ENCODE results near the gene ZNF674. TPM values are rescaled to one million over a fixed set of nuclear protein-coding genes. Genes with fewer than 3 reads are reported as not detected.

Gene ZNF674
- total and polyA plus RNA-seq, 4 donors, result 1.5 to 7.9 (median 3.7) TPM

- 2 to 30% methylated on average over 35 of the region's 35 CpGs for WGBS, 2 donors
- intact Hi-C loops (cut with DNase I), result loop anchor here (5.0 to 10.0 kb wide), 3 partner anchors 61 to 111 kb away; no protein-coding TSS in a partner anchor
- Histone ChIP-seq H3K36me3 (ENCODE audit: control insufficient read depth in 1 of 2, insufficient read depth in 2 of 2, low read length in 1 of 2) (no peaks in the 10 kb centered on the region), H3K27ac (ENCODE audit: low read depth in 1 of 2, low read length in 2 of 2) (peak within 1 kb of the TSS in 1 of 2 donors; percentile 82), H3K4me1 (ENCODE audit: control insufficient read depth in 1 of 2, insufficient read depth in 2 of 2, low read length in 2 of 2) (peaks cover 0 to 2% of the 10 kb centered on the region in 2 donors), H3K4me3 (ENCODE audit: low read length in 2 of 2) (peak within 1 kb of the TSS; percentile 1 to 15), H3K27me3 (ENCODE audit: control insufficient read depth in 1 of 2, insufficient read depth in 2 of 2, low read length in 1 of 2) (no peaks in the 10 kb centered on the region), H3K9me3 (ENCODE audit: control insufficient read depth, low read length) (no peaks in the 10 kb centered on the region)
- peak; percentile 79 to 87 for DNase-seq
- peak; percentile 83 for ATAC-seq (ENCODE audit: low FRiP score)
These were observed 28.2 kb upstream of the ZNF674 start, which contains the start of gene CHST7 for GRCh38 chrX:46573331-46573891. TSS of gene CHST7 (plus strand) at chrX:46573765. CDS start at chrX:46573932, 167 bp downstream.

GRCh38 chrX:46572340-46572936, 27.2 kb upstream of the ZNF674 start:
- intact Hi-C loops (cut with DNase I), result loop anchor here (5.0 to 10.0 kb wide), 3 partner anchors 62 to 112 kb away; no protein-coding TSS in a partner anchor
- DNase-seq (no peak), ATAC-seq (ENCODE audit: low FRiP score) (no peak)
- Histone ChIP-seq H3K36me3 (ENCODE audit: control insufficient read depth in 1 of 2, insufficient read depth in 2 of 2, low read length in 1 of 2) (no peaks in the 10 kb centered on the region), H3K27ac (ENCODE audit: low read depth in 1 of 2, low read length in 2 of 2) (no peak overlapping the region), H3K27me3 (ENCODE audit: control insufficient read depth in 1 of 2, insufficient read depth in 2 of 2, low read length in 1 of 2) (no peaks in the 10 kb centered on the region), H3K4me3 (ENCODE audit: low read length in 2 of 2) (no peak overlapping the region), H3K4me1 (ENCODE audit: control insufficient read depth in 1 of 2, insufficient read depth in 2 of 2, low read length in 2 of 2) (peaks cover 0 to 2% of the 10 kb centered on the region in 2 donors), H3K9me3 (ENCODE audit: control insufficient read depth, low read length) (no peaks in the 10 kb centered on the region)
- WGBS, 2 donors, result 70 to 87% methylated on average over 5 of the region's 5 CpGs

GRCh38 chrX:46571423-46572339, 26.5 kb upstream of the ZNF674 start:
- no peak for DNase-seq
- Histone ChIP-seq H3K27me3 (ENCODE audit: control insufficient read depth in 1 of 2, insufficient read depth in 2 of 2, low read length in 1 of 2) (no peaks in the 10 kb centered on the region), H3K4me1 (ENCODE audit: control insufficient read depth in 1 of 2, insufficient read depth in 2 of 2, low read length in 2 of 2) (peaks cover 0 to 2% of the 10 kb centered on the region in 2 donors), H3K27ac (ENCODE audit: low read depth in 1 of 2, low read length in 2 of 2) (no peak overlapping the region), H3K36me3 (ENCODE audit: control insufficient read depth in 1 of 2, insufficient read depth in 2 of 2, low read length in 1 of 2) (no peaks in the 10 kb centered on the region), H3K4me3 (ENCODE audit: low read length in 2 of 2) (no peak overlapping the region), H3K9me3 (ENCODE audit: control insufficient read depth, low read length) (no peaks in the 10 kb centered on the region)
- intact Hi-C loops (cut with DNase I), result loop anchor here (5.0 to 10.0 kb wide), 3 partner anchors 63 to 113 kb away; no protein-coding TSS in a partner anchor
- ATAC-seq (ENCODE audit: low FRiP score), result no peak
- WGBS, 2 donors, result 79 to 92% methylated on average over 10 of the region's 10 CpGs

- no peaks in the 10 kb centered on the region for H3K4me1 ChIP-seq (ENCODE audit: control insufficient read depth in 1 of 2, insufficient read depth in 2 of 2, low read length in 2 of 2)
- H3K4me3 ChIP-seq (ENCODE audit: low read length in 2 of 2), result no peak overlapping the region
- H3K36me3 ChIP-seq (ENCODE audit: control insufficient read depth in 1 of 2, insufficient read depth in 2 of 2, low read length in 1 of 2), result no peaks in the 10 kb centered on the region
- intact Hi-C loops (cut with DNase I), result loop anchor here (5.0 to 10.0 kb wide), 3 partner anchors 65 to 115 kb away; no protein-coding TSS in a partner anchor
- H3K9me3 ChIP-seq (ENCODE audit: control insufficient read depth, low read length), result no peaks in the 10 kb centered on the region
- DNase-seq, result no peak
- H3K27me3 ChIP-seq (ENCODE audit: control insufficient read depth in 1 of 2, insufficient read depth in 2 of 2, low read length in 1 of 2), result no peaks in the 10 kb centered on the region
- H3K27ac ChIP-seq (ENCODE audit: low read depth in 1 of 2, low read length in 2 of 2), result no peak overlapping the region
- ATAC-seq (ENCODE audit: low FRiP score), result no peak
These were observed 24.4 kb upstream of the ZNF674 start for GRCh38 chrX:46569621-46570020.

GRCh38 chrX:46567388-46567787, 22.2 kb upstream of the ZNF674 start:
- H3K27me3 ChIP-seq (ENCODE audit: control insufficient read depth in 1 of 2, insufficient read depth in 2 of 2, low read length in 1 of 2), result no peaks in the 10 kb centered on the region
- intact Hi-C loops (cut with DNase I), result no loop called here
- no peaks in the 10 kb centered on the region for H3K9me3 ChIP-seq (ENCODE audit: control insufficient read depth, low read length)
- DNase-seq (no peak), ATAC-seq (ENCODE audit: low FRiP score) (no peak)
- H3K4me3 ChIP-seq (ENCODE audit: low read length in 2 of 2), result no peak overlapping the region
- H3K27ac ChIP-seq (ENCODE audit: low read depth in 1 of 2, low read length in 2 of 2), result no peak overlapping the region
- no peaks in the 10 kb centered on the region for H3K36me3 ChIP-seq (ENCODE audit: control insufficient read depth in 1 of 2, insufficient read depth in 2 of 2, low read length in 1 of 2)
- H3K4me1 ChIP-seq (ENCODE audit: control insufficient read depth in 1 of 2, insufficient read depth in 2 of 2, low read length in 2 of 2), result no peaks in the 10 kb centered on the region

GRCh38 chrX:46561824-46562657, 16.8 kb upstream of the ZNF674 start:
- no peaks in the 10 kb centered on the region for H3K4me1 ChIP-seq (ENCODE audit: control insufficient read depth in 1 of 2, insufficient read depth in 2 of 2, low read length in 2 of 2)
- 40 to 58% methylated on average over 6 of the region's 6 CpGs for WGBS, 2 donors
- ATAC-seq (ENCODE audit: low FRiP score), result no peak

GRCh38 chrX:46559062-46559461, 13.8 kb upstream of the ZNF674 start:
- Histone ChIP-seq H3K4me3 (ENCODE audit: low read length in 2 of 2) (no peak overlapping the region), H3K36me3 (ENCODE audit: control insufficient read depth in 1 of 2, insufficient read depth in 2 of 2, low read length in 1 of 2) (no peaks in the 10 kb centered on the region), H3K4me1 (ENCODE audit: control insufficient read depth in 1 of 2, insufficient read depth in 2 of 2, low read length in 2 of 2) (no peaks in the 10 kb centered on the region), H3K27ac (ENCODE audit: low read depth in 1 of 2, low read length in 2 of 2) (no peak overlapping the region), H3K9me3 (ENCODE audit: control insufficient read depth, low read length) (no peaks in the 10 kb centered on the region), H3K27me3 (ENCODE audit: control insufficient read depth in 1 of 2, insufficient read depth in 2 of 2, low read length in 1 of 2) (no peaks in the 10 kb centered on the region)
- DNase-seq, result no peak
- intact Hi-C loops (cut with DNase I), result no loop called here
- 91 to 97% methylated on average over 3 of the region's 3 CpGs for WGBS, 2 donors
- no peak for ATAC-seq (ENCODE audit: low FRiP score)

More at GRCh38 chrX:46561824-46562657, 16.8 kb upstream of the ZNF674 start:
- H3K36me3 ChIP-seq (ENCODE audit: control insufficient read depth in 1 of 2, insufficient read depth in 2 of 2, low read length in 1 of 2), result no peaks in the 10 kb centered on the region
- H3K27me3 ChIP-seq (ENCODE audit: control insufficient read depth in 1 of 2, insufficient read depth in 2 of 2, low read length in 1 of 2), result no peaks in the 10 kb centered on the region
- H3K27ac ChIP-seq (ENCODE audit: low read depth in 1 of 2, low read length in 2 of 2), result peak overlapping the region in 1 of 2 donors; percentile 63
- no peak for DNase-seq
- no peak overlapping the region for H3K4me3 ChIP-seq (ENCODE audit: low read length in 2 of 2)
- intact Hi-C loops (cut with DNase I), result no loop called here
- no peaks in the 10 kb centered on the region for H3K9me3 ChIP-seq (ENCODE audit: control insufficient read depth, low read length)

GRCh38 chrX:46554942-46555341, 9.7 kb upstream of the ZNF674 start:
- Histone ChIP-seq H3K27me3 (ENCODE audit: control insufficient read depth in 1 of 2, insufficient read depth in 2 of 2, low read length in 1 of 2) (no peaks in the 10 kb centered on the region), H3K4me3 (ENCODE audit: low read length in 2 of 2) (no peak overlapping the region), H3K9me3 (ENCODE audit: control insufficient read depth, low read length) (no peaks in the 10 kb centered on the region), H3K4me1 (ENCODE audit: control insufficient read depth in 1 of 2, insufficient read depth in 2 of 2, low read length in 2 of 2) (no peaks in the 10 kb centered on the region), H3K27ac (ENCODE audit: low read depth in 1 of 2, low read length in 2 of 2) (no peak overlapping the region), H3K36me3 (ENCODE audit: control insufficient read depth in 1 of 2, insufficient read depth in 2 of 2, low read length in 1 of 2) (no peaks in the 10 kb centered on the region)
- intact Hi-C loops (cut with DNase I), result no loop called here
- ATAC-seq (ENCODE audit: low FRiP score) (no peak), DNase-seq (no peak)
- 14 to 27% methylated on average over 2 of the region's 2 CpGs for WGBS, 2 donors

Data from aorta (tissue), 5 donors.